ENCODE data around the gene MACO1.

Gene MACO1

GRCh38 chr1:25492323-25492722 is 61.6 kb downstream of the MACO1 start:
- no peak for DNase-seq

GRCh38 chr1:25494952-25495351 is 64.3 kb downstream of the MACO1 start:
- DNase-seq = no peak

GRCh38 chr1:25500694-25501093 is 70.0 kb downstream of the MACO1 start:
- no peak for DNase-seq

- no peak for DNase-seq
These were observed 70.8 kb downstream of the MACO1 start for GRCh38 chr1:25501235-25502058.

DNA sequence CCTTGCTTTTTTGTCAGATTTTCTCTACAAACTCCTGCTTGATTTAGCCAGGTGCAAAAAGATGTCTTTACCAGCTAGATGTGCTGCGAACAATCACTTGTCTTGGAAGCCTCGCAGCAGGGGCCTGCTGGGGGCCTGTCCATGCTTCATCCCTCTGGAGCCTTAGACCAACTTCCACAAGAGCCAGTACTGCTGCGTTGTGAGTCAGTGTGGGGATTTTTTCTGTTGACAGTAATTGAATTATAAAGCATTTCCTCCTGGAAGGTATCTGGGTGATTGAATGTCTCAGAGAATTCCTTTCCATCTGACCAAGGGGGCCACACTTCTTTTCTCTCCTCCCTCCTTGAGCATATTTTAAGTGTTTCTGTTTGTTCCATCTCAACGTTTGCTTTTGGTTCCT is 72.3 kb downstream of the MACO1 start:
- no peak for DNase-seq

DNA sequence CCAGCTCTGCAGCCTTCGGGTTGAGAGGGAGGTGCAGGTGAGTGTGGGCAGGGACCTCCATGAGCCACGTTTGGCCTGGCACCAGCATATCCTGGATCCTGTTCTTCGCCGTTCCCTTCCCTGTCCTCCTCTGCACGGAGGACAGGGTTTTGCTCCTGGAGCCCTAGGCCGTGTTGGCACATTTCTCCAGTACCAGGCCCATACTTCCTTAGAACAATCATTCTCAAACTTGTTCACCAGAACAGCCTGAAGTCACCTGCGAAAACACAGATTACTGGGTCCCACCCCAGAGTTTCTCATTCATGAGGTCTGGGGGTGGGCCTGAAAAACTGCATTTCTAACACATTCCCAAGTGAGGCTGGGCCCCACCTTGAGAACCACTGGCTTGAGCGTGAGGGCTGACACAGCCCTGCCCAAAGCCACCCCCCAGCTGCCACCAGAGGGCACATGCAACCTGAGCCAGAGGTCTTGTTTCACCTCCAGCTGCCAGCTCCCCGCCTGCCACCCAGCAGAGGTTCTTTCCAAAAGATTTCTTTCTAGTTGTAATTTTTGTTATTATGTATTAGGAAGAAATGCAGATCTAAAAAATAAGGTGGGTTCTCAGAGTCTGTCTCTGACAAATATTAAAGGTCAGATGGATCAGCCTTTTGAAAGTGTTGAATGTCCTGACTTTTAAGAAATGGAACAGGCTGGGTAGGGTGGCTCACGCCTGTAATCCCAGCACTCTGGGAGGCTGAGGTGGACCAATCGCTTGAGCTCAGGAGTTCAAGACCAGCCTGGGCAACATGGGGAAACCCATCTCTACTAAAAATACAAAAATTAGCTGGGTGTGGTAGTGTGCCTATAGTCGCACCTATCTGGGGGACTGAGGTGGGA is 73.1 kb downstream of the MACO1 start:
- peak; percentile 56 for DNase-seq

GRCh38 chr1:25504706-25505595 is 74.3 kb downstream of the MACO1 start:
- DNase-seq = no peak

- no peak for DNase-seq
These were observed 75.1 kb downstream of the MACO1 start for GRCh38 chr1:25505656-25506385.

DNA sequence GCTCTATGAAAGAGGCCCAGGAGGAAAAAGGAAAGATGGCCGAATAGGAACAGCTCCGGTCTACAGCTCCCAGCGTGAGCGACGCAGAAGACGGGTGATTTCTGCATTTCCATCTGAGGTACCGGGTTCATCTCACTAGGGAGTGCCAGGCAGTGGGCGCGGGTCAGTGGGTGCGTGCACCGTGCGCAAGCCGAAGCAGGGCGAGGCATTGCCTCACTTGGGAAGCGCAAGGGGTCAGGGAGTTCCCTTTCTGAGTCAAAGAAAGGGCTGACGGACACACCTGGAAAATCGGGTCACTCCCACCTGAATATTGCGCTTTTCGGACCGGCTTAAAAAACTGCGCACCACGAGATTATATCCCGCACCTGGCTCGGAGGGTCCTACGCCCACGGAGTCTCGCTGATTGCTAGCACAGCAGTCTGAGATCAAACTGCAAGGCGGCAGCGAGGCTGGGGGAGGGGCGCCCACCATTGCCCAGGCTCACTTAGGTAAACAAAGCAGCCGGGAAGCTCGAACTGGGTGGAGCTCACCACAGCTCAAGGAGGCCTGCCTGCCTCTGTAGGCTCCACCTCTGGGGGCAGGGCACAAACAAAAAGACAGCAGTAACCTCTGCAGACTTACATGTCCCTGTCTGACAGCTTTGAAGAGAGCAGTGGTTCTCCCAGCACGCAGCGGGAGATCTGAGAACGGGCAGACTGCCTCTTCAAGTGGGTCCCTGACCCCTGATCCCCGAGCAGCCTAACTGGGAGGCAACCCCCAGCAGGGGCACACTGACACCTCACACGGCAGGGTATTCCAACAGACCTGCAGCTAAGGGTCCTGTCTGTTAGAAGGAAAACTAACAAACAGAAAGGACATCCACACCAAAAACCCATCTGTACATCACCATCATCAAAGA is 76.1 kb downstream of the MACO1 start:
- peak; percentile 25 for DNase-seq

- no peak for DNase-seq
These were observed 83.0 kb downstream of the MACO1 start for GRCh38 chr1:25513666-25514065.

GRCh38 chr1:25515033-25515432 is 84.3 kb downstream of the MACO1 start:
- no peak for DNase-seq

GRCh38 chr1:25516686-25517085 is 86.0 kb downstream of the MACO1 start:
- DNase-seq = no peak

GRCh38 chr1:25517476-25518394 is 87.0 kb downstream of the MACO1 start:
- DNase-seq = no peak

GRCh38 chr1:25519624-25520023 is 88.9 kb downstream of the MACO1 start:
- no peak for DNase-seq

DNA sequence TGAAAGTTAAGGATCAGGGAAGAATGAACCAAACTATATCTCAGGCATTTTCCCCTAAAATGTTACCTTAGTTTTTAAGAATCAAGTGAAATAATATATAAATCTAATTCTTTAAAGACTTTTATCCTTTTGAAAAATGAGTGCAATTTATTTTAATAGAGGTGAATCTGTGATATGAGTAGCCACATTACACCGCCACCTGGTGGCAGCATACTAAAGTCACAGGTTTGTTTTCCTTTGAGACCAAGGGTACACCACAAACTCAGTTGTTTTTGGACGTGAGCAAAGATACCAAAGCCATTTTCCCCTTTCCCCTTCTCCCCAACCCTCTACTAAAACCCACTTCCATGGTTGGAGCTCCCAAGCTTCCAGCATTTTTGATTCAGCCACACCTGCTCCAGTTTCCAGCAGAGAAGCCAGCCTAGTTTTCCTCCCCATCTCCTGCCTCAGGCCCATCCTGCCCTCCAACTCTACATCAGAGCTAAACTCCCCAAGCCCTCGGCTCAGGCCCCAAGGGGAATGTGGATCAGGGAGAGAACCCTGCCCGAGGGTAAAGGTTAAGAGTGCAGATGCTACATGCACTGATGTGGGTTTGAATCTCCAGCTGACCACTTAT is 89.9 kb downstream of the MACO1 start:
- DNase-seq = peak; percentile 51

DNA sequence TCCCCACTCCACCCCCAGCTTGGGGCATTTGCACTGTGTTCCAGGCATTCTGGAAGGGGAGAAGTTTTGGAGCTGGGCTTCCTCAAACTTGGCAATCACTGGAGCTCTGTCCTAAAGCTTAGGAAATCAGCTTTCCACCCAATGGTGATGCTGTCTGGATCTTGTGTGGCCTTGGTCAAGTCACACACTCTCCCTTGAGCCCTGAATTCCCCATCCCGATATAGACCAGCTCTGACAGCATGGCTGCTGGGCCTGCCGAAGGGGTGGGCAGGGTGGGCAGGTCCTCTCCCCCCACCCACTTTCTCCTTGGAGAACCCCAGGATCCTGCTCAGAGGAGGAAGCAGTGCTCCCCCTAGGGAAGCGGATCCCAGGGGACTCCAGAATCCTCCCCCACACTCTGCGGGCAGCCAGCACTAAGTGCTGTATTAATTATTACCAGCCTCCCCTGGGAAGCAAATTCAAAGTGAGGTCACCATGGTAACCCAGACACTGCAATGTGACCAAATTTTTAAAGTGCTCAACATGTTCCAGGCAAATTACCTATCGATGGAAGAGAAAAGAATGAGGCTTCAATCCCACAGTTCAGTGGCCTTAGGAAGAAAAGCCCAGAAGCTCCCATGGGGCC is 91.4 kb downstream of the MACO1 start:
- DNase-seq = no peak

DNA sequence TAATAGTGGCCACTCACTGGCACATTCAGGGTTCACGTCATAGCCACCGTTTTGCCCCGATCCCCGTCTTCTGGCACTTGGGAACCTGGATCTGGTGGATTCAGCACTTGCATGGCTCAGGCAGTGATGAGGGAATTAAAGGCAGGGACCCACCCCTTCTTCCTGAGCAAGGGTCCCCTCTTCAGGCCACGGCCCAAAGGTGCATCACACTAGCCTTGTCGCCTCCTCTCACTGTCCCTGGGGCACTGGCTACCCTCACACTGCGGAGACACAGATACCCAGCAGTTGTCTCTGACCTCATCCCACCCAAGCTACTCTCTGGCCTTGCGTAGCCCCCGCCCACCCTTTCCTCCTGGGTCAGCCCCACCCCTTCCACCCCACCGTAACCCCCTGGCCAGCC is 92.8 kb downstream of the MACO1 start:
- no peak for DNase-seq

DNA sequence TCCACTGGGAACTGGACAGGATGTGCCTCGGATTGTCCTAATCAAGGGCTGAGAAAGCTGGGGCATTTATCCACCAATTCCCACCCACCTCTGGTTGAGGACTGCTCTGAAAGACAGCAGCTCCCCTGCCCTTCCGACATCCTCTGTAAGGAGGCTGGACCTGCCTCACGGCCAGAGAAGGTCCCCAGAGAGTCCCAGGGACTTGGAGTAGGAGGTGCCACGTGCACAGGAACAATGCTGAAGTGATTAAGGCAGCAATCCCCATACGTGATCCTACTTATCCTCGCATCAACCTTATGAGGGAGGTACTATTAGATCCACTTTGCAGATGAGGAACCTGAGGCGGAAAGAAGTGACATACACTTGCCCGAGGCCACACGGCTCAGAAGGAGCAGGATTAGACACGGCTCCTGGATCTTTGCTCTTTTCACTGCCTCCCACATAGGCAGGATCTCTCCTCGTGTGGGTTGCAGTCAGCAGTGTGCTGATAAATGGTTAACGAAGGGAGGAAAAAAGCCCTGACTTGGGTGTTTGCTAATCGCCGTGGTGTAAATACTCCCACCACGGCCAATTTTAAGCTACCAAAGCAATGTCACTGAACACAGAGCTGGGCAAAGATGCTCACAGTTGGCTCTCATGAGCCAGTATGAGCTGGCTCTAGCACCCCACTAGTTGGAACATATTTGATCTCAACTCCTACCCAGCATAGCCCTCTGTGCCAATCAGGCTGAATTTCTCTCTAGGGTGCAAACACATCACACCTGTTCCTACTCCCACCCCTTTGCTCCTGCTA is 94.1 kb downstream of the MACO1 start:
- no peak for DNase-seq
